ENCODE data around the gene ZDHHC9. TPM values are rescaled to one million over a fixed set of nuclear protein-coding genes. Genes with fewer than 3 reads are reported as not detected.

ZDHHC9 gene
- total RNA-seq, 4 donors from 2014 or later = 5.4 to 17.1 (median 14.4) TPM

DNA sequence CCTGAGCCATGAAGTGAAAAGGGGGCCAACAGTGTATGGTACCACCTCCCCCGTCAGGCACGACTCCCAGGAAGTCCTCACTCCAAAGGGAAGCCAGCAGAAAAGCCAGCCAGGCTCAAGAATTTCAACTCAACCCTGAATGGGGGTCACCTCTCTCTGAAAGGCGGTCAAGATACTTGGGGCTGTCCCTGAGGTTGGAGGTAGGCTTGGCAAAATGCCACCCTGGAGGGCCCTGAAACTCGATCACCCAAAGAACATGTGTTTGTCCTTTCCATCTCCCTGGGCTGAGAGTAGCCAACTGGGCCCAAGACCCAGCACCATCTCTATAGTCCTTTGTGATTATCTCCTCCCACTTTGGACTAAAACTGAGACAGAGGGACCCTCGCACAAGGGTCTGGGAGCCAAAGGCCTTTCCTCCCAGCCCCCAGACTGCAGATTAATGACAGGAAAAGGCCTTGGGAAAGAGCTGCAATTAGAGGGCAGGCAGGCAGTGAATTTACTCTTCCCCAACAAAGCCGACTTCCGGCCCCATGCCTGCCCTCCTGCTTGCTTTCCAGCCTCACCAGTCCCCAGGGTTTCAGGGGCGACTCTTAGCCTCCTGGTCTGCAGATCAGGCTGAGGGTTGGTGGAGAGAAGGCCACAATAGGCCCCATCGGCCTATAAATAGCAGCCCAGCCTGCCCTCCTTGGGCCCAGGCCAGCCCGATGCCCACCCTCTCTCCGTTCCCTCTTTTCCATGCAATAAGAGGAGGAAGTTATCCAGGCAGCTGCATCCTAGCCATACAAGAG lies 58.3 kb downstream of the ZDHHC9 start:
- TF ChIP-seq POLR2A (IDR thresholded peaks at IDR 0.05) (no peak), POLR2AphosphoS5 (IDR thresholded peaks at IDR 0.05) (no peak), EP300 (IDR thresholded peaks at IDR 0.05) (no peak)
- Histone ChIP-seq H3K27ac (no peak overlapping the region), H3K27me3 (no peaks in the 10 kb centered on the region), H3K36me3 (no peaks in the 10 kb centered on the region), H3K4me1 (no peaks in the 10 kb centered on the region), H3K9me3 (no peaks in the 10 kb centered on the region), H3K4me3 (no peak overlapping the region)
- WGBS, 2 donors (ENCODE audit: low coverage in 1 of 2) = 93% methylated on average over 3 of the region's 11 CpGs; no CpG with 5 or more reads in 1 of the 2 donors
- no peak for ATAC-seq

GRCh38 chrX:129784371-129784770 lies 59.3 kb downstream of the ZDHHC9 start:
- no peak overlapping the region for H3K27ac ChIP-seq
- no peaks in the 10 kb centered on the region for H3K27me3 ChIP-seq
- WGBS, 2 donors (ENCODE audit: low coverage in 1 of 2) = 87 to 92% methylated on average over 4 of the region's 7 CpGs
- TF ChIP-seq POLR2AphosphoS5 (IDR thresholded peaks at IDR 0.05) = no peak
- no peak for TF ChIP-seq CTCF (IDR thresholded peaks at IDR 0.05)
- no peak for TF ChIP-seq EP300 (IDR thresholded peaks at IDR 0.05)
- TF ChIP-seq POLR2A (IDR thresholded peaks at IDR 0.05) = no peak
- no peak overlapping the region for H3K4me3 ChIP-seq
- H3K4me1 ChIP-seq = no peaks in the 10 kb centered on the region
- ATAC-seq = no peak
- H3K36me3 ChIP-seq = no peaks in the 10 kb centered on the region
- no peaks in the 10 kb centered on the region for H3K9me3 ChIP-seq

- Histone ChIP-seq H3K4me3 (no peak overlapping the region), H3K9me3 (no peaks in the 10 kb centered on the region), H3K4me1 (no peaks in the 10 kb centered on the region), H3K27me3 (no peaks in the 10 kb centered on the region), H3K36me3 (no peaks in the 10 kb centered on the region), H3K27ac (no peak overlapping the region)
- no peak for TF ChIP-seq POLR2A (IDR thresholded peaks at IDR 0.05)
- TF ChIP-seq POLR2AphosphoS5 (IDR thresholded peaks at IDR 0.05) = no peak
- no peak for TF ChIP-seq CTCF (IDR thresholded peaks at IDR 0.05)
- TF ChIP-seq EP300 (IDR thresholded peaks at IDR 0.05) = no peak
- no peak for ATAC-seq
- WGBS, 2 donors (ENCODE audit: low coverage in 1 of 2) = 93% methylated on average over 3 of the region's 11 CpGs; no CpG with 5 or more reads in 1 of the 2 donors
Observed at GRCh38 chrX:129783291-129783713, 60.4 kb downstream of the ZDHHC9 start.

DNA sequence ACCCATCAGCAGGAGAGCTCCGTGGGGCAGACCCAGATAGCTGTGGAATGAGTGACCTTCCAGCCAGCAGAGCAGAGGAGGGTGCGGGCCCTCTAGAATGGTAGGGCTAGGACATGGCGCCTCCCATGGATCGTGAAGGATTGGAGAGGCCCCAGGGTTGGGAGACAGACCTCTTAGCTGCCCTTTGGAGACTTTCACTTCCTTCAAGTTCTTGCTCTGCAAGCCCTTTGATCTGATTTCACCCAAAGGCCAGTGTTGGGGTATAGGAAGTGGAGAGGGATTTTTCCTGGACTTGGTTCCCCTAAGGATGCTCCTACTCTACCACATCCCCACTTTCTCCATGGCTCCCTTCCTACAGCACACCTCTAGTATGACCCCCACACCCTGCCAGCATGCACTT lies 61.0 kb downstream of the ZDHHC9 start:
- H3K36me3 ChIP-seq = no peaks in the 10 kb centered on the region
- H3K27ac ChIP-seq = no peak overlapping the region
- no peaks in the 10 kb centered on the region for H3K27me3 ChIP-seq
- no CpG with 5 or more reads among the region's 4 CpGs for WGBS, 2 donors (ENCODE audit: low coverage in 1 of 2)
- H3K9me3 ChIP-seq = no peaks in the 10 kb centered on the region
- ATAC-seq = no peak
- no peak for TF ChIP-seq POLR2AphosphoS5 (IDR thresholded peaks at IDR 0.05)
- no peak for TF ChIP-seq EP300 (IDR thresholded peaks at IDR 0.05)
- TF ChIP-seq POLR2A (IDR thresholded peaks at IDR 0.05) = no peak
- no peak for TF ChIP-seq CTCF (IDR thresholded peaks at IDR 0.05)
- H3K4me1 ChIP-seq = no peaks in the 10 kb centered on the region
- no peak overlapping the region for H3K4me3 ChIP-seq

GRCh38 chrX:129781680-129782495 lies 61.8 kb downstream of the ZDHHC9 start:
- Histone ChIP-seq H3K9me3 (no peaks in the 10 kb centered on the region), H3K27me3 (no peaks in the 10 kb centered on the region), H3K36me3 (no peaks in the 10 kb centered on the region), H3K4me3 (no peak overlapping the region), H3K4me1 (no peaks in the 10 kb centered on the region), H3K27ac (no peak overlapping the region)
- ATAC-seq = no peak
- 86 to 100% methylated on average over 1 of the region's 10 CpGs for WGBS, 2 donors (ENCODE audit: low coverage in 1 of 2)
- TF ChIP-seq CTCF (IDR thresholded peaks at IDR 0.05) (no peak), POLR2AphosphoS5 (IDR thresholded peaks at IDR 0.05) (no peak), POLR2A (IDR thresholded peaks at IDR 0.05) (no peak), EP300 (IDR thresholded peaks at IDR 0.05) (no peak)
